ENCODE measurements around the gene TRAPPC4. TPM values are rescaled to one million over a fixed set of nuclear protein-coding genes. Genes with fewer than 3 reads are reported as not detected.

Gene TRAPPC4
- total RNA-seq, 1 donor from 2014 or later = 49.7 TPM

DNA sequence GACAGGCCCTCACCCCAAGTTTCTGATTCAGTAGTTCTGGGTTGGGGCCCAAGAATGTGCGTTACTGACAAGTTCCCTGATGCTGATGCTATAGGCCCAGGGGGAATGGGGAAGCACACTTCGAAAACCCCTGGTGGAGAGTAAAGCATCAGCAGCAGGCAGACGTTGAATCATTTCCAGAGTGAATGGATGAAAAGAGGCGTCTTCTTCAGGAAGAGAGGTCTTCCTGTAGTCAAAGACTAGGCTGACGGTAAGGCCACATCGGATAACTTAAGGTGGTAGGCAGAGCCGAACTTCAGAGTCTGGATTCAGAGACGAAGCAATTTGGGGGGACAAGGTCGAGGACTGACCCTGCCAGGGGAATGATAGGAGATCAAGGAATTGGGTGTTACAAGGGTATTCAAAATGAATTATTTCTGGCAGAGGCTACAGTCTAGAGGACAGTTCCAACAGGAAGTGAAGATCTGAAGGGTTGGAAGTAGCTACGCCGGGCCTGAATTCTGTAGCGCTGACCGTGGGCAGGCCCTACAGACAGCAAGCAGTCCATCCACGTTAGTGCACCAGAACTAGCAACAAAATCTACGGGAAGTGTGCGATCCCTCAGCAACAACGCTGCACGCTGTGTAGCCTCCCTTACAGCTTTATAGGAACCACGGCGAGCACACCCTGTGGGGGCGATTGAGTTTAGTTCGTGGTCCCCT lies 21.5 kb upstream of the TRAPPC4 start:
- Histone ChIP-seq H3K27me3 (ENCODE audit: low read depth) (no peaks in the 10 kb centered on the region), H3K27ac (peak overlapping the region; percentile 94), H3K9me3 (no peaks in the 10 kb centered on the region), H3K4me1 (peaks cover 30% of the 10 kb centered on the region), H3K4me3 (peak overlapping the region; percentile 96), H3K36me3 (peaks cover 29% of the 10 kb centered on the region)
- DNase-seq = no peak
- intact Hi-C loops (cut with DNase I) = no loop called here
- ATAC-seq = peak; percentile 12 to 24
- TF ChIP-seq, protein P1, sequence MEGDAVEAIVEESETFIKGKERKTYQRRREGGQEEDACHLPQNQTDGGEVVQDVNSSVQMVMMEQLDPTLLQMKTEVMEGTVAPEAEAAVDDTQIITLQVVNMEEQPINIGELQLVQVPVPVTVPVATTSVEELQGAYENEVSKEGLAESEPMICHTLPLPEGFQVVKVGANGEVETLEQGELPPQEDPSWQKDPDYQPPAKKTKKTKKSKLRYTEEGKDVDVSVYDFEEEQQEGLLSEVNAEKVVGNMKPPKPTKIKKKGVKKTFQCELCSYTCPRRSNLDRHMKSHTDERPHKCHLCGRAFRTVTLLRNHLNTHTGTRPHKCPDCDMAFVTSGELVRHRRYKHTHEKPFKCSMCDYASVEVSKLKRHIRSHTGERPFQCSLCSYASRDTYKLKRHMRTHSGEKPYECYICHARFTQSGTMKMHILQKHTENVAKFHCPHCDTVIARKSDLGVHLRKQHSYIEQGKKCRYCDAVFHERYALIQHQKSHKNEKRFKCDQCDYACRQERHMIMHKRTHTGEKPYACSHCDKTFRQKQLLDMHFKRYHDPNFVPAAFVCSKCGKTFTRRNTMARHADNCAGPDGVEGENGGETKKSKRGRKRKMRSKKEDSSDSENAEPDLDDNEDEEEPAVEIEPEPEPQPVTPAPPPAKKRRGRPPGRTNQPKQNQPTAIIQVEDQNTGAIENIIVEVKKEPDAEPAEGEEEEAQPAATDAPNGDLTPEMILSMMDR (IDR thresholded peaks at IDR 0.05) = peak; percentile 9

DNA sequence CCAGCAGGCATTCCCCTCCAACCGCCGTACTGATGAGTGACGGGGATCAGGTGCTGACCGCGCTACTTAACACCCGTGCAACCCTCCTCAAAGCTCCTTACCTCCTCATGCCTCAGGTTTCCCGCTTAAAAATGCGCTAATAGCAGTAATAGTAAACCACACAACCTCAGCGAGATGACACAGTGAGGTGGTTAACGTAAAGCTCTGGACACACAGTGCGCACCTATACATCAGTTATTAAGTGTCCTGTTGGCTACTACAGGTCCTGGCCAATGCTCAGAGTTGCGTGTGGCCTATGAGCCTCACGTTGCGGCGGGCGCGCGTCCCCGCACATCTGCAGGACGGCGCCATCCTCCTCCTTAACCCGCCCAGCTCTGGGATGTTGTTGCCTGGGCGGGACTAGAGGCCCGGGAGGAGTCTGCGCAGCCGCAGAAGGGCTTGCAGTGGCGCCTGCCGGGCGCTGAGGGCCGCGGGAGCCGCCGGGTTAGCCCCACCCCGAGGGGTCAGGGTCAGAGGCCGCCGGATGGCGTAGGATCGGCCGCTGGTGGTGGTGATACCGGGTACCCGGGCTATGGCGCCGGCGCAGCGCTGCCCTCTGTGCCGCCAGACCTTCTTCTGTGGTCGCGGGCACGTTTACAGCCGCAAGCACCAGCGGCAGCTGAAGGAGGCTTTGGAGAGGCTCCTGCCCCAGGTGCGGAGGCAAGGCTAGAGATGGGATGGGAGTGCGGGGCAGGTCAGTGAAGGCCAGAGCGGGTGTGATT lies 20.8 kb upstream of the TRAPPC4 start, which contains the start of gene CENATAC:
Gene CENATAC, plus strand, starts transcription at position 512 of the 761 bp plus-strand sequence. Its CDS starts 60 bp downstream, at position 572.
- H3K9me3 ChIP-seq = no peaks in the 10 kb centered on the region

DNA sequence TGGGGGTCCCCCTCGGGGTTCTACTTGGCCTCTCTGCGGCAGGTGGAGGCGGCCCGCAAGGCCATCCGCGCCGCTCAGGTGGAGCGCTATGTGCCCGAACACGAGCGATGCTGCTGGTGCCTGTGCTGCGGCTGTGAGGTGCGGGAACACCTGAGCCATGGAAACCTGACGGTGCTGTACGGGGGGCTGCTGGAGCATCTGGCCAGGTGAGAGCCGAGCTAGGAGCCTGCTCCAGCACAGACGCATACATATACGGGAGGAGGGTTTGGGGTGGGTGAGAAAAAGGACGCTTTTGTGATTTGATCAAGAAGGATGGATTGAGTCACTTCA lies 20.2 kb upstream of the TRAPPC4 start:
- H3K36me3 ChIP-seq = peaks cover 41% of the 10 kb centered on the region
- H3K4me3 ChIP-seq = peak overlapping the region; percentile 96
- ATAC-seq (peak; percentile 33 to 43), DNase-seq (no peak)
- peaks cover 30% of the 10 kb centered on the region for H3K4me1 ChIP-seq
- no peaks in the 10 kb centered on the region for H3K9me3 ChIP-seq
- TF ChIP-seq, protein P1 (IDR thresholded peaks at IDR 0.05) = no peak
- H3K27me3 ChIP-seq (ENCODE audit: low read depth) = no peaks in the 10 kb centered on the region
- peak overlapping the region; percentile 94 for H3K27ac ChIP-seq
- intact Hi-C loops (cut with DNase I) = no loop called here

More for the DNA sequence above, 20.8 kb upstream of the TRAPPC4 start, which contains the start of gene CENATAC:
- TF ChIP-seq, protein P1 (IDR thresholded peaks at IDR 0.05) = peak; percentile 23
- Histone ChIP-seq H3K27me3 (ENCODE audit: low read depth) (no peaks in the 10 kb centered on the region), H3K27ac (peak within 1 kb of the TSS; percentile 94), H3K4me1 (peaks cover 30% of the 10 kb centered on the region), H3K4me3 (peak within 1 kb of the TSS; percentile 96), H3K36me3 (peaks cover 36% of the 10 kb centered on the region)
- DNase-seq = peak; percentile 98
- intact Hi-C loops (cut with DNase I) = no loop called here
- ATAC-seq = peak; percentile 99 to 100

DNA sequence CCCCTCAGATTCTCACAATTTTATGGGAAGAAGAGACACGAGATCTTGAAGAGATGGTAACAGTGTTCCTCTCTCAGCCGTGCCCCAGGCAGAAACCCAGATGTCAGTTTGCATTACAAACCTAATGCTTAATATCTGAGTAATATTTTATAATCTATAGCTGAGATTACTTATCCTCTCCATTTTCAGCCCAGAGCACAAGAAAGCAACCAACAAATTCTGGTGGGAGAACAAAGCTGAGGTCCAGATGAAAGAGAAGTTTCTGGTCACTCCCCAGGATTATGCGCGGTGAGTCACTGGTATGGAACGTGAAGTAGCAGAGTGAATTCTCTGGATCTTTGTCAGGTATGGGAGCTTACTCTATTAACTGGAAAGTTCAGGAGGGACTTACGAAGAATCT lies 19.7 kb upstream of the TRAPPC4 start:
- Histone ChIP-seq H3K27me3 (ENCODE audit: low read depth) (no peaks in the 10 kb centered on the region), H3K9me3 (no peaks in the 10 kb centered on the region), H3K4me3 (peak overlapping the region; percentile 96), H3K4me1 (peaks cover 30% of the 10 kb centered on the region), H3K27ac (peak overlapping the region; percentile 94), H3K36me3 (peaks cover 46% of the 10 kb centered on the region)
- TF ChIP-seq, protein P1 (IDR thresholded peaks at IDR 0.05) = no peak
- intact Hi-C loops (cut with DNase I) = no loop called here
- DNase-seq = no peak
- peak; percentile 55 to 74 for ATAC-seq

DNA sequence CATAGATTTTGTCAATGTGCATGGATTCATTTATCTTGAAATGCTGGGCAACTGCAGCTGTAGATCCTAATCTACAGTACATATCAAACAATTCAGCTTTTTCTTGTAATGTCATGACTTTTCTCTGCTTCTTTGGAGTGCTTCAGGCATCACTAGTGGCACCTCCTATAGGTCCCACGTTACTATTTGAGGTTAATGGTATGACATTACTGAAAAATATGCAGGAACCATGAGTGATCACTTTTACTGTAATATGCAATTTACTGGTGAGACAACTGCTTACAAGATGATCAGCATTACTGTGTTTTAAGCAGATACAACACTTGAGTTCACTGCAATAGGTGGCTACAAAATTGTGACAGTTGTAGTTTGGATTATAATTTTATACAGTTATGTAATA lies 17.7 kb upstream of the TRAPPC4 start:
- DNase-seq (no peak), ATAC-seq (no peak)
- Histone ChIP-seq H3K27ac (no peak overlapping the region), H3K36me3 (peaks cover 67% of the 10 kb centered on the region), H3K4me1 (peaks cover 30% of the 10 kb centered on the region), H3K4me3 (no peak overlapping the region), H3K9me3 (no peaks in the 10 kb centered on the region), H3K27me3 (ENCODE audit: low read depth) (no peaks in the 10 kb centered on the region)
- intact Hi-C loops (cut with DNase I) = no loop called here
- TF ChIP-seq, protein P1 (IDR thresholded peaks at IDR 0.05) = no peak
